Islet precursor cell (in vitro differentiated cells): ENCODE results near the gene CNST.
"Not testable (repeated sequence)": the region's sequence is repeated elsewhere in the genome, so short reads cannot be mapped to it uniquely, and the experiment has no call there.

Experiments
- DNase-seq: peaks from one replicate; pipeline ENCODE4 v3.0.0-alpha.2; 2018

Gene CNST

GRCh38 chr1:246622035-246622652 is 55.9 kb downstream of the CNST start:
- DNase-seq, result no peak

GRCh38 chr1:246624091-246624490 is 57.8 kb downstream of the CNST start:
- DNase-seq, result no peak

- no peak for DNase-seq
Observed at GRCh38 chr1:246629030-246629429, 62.8 kb downstream of the CNST start.

GRCh38 chr1:246629976-246630375 is 63.7 kb downstream of the CNST start:
- no peak for DNase-seq

- DNase-seq, result no peak
Observed at GRCh38 chr1:246631426-246631825, 65.2 kb downstream of the CNST start.

- DNase-seq, result no peak
Observed at GRCh38 chr1:246632281-246633168, 66.3 kb downstream of the CNST start.

GRCh38 chr1:246634659-246635058 is 68.4 kb downstream of the CNST start:
- DNase-seq, result not testable (repeated sequence)

GRCh38 chr1:246638941-246639655 is 72.8 kb downstream of the CNST start:
- no peak for DNase-seq

- DNase-seq, result no peak
Observed at GRCh38 chr1:246639732-246640131, 73.5 kb downstream of the CNST start.

- no peak for DNase-seq
Observed at GRCh38 chr1:246640747-246641146, 74.5 kb downstream of the CNST start.

GRCh38 chr1:246641394-246641793 is 75.1 kb downstream of the CNST start:
- no peak for DNase-seq

GRCh38 chr1:246642719-246643118 is 76.5 kb downstream of the CNST start:
- no peak for DNase-seq

- peak; percentile 87 for DNase-seq
Observed at GRCh38 chr1:246647113-246647512, 80.9 kb downstream of the CNST start.

- DNase-seq, result no peak
Observed at GRCh38 chr1:246647513-246647912, 81.3 kb downstream of the CNST start.

GRCh38 chr1:246651012-246651695 is 84.9 kb downstream of the CNST start:
- DNase-seq, result no peak

- no peak for DNase-seq
Observed at GRCh38 chr1:246658567-246658966, 92.3 kb downstream of the CNST start.

- DNase-seq, result no peak
Observed at GRCh38 chr1:246659594-246660140, 93.4 kb downstream of the CNST start.

- DNase-seq, result no peak
Observed at GRCh38 chr1:246661451-246661850, 95.2 kb downstream of the CNST start.

GRCh38 chr1:246667773-246668172 is 101.5 kb downstream of the CNST start:
- DNase-seq, result no peak

- no peak for DNase-seq
Observed at GRCh38 chr1:246669659-246670058, 103.4 kb downstream of the CNST start.

- no peak for DNase-seq
Observed at GRCh38 chr1:246674049-246674448, 107.8 kb downstream of the CNST start.

- DNase-seq, result no peak
Observed at GRCh38 chr1:246677842-246678241, 111.6 kb downstream of the CNST start.
